Measurements from ENCODE around the gene WDR93.

GRCh38 chr15:89642106-89642505 is 48.5 kb upstream of the WDR93 start:
- TF ChIP-seq, protein P1, sequence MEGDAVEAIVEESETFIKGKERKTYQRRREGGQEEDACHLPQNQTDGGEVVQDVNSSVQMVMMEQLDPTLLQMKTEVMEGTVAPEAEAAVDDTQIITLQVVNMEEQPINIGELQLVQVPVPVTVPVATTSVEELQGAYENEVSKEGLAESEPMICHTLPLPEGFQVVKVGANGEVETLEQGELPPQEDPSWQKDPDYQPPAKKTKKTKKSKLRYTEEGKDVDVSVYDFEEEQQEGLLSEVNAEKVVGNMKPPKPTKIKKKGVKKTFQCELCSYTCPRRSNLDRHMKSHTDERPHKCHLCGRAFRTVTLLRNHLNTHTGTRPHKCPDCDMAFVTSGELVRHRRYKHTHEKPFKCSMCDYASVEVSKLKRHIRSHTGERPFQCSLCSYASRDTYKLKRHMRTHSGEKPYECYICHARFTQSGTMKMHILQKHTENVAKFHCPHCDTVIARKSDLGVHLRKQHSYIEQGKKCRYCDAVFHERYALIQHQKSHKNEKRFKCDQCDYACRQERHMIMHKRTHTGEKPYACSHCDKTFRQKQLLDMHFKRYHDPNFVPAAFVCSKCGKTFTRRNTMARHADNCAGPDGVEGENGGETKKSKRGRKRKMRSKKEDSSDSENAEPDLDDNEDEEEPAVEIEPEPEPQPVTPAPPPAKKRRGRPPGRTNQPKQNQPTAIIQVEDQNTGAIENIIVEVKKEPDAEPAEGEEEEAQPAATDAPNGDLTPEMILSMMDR (IDR thresholded peaks at IDR 0.05): no peak
- no peak for TF ChIP-seq POLR2A (IDR thresholded peaks at IDR 0.05)

Measured in uterus (tissue), 2 donors.